Adrenal gland (tissue), 5 donors: ENCODE measurements around the gene NARF.

Source experiments
- CTCF ChIP-seq, 6 experiments: fragments of 450-650 bp in 4 of 6; fragments of 200-600 bp in 2 of 6; sonication (generic) in 1 of 6; IDR thresholded peaks; 1 replicate in 5 of 6; 2 replicates in 1 of 6; pipeline versions ENCODE4 v1.5.1 to v1.8.0; 2016 to 2021; ENCODE audit warnings: antibody characterized with exemption in 6 of 6, mild to moderate bottlenecking in 2 of 6, moderate library complexity in 1 of 6
- POLR2A ChIP-seq, 2 donors: fragments of 450-650 bp; IDR thresholded peaks; one replicate each; pipeline ENCODE4 v1.6.1; 2017; ENCODE audit warnings: antibody characterized with exemption in 2 of 2, mild to moderate bottlenecking in 2 of 2, moderate library complexity in 1 of 2
- donor health status: DM: no; HTN: no; CAD: no.

GRCh38 chr17:82468692-82469091 lies 10.2 kb downstream of the NARF start:
- TF ChIP-seq CTCF (IDR thresholded peaks at IDR 0.05) (no peak), POLR2A (IDR thresholded peaks at IDR 0.05) (no peak)
